ENCODE measurements around the gene CYTH1. TPM values are rescaled to one million over a fixed set of nuclear protein-coding genes. Genes with fewer than 3 reads are reported as not detected.

Gene CYTH1
- total RNA-seq, 1 experiment from 2014 or later: 9.7 TPM

- Histone ChIP-seq H3K4me1 (ENCODE audit: insufficient read depth, low read length) (no peaks in the 10 kb centered on the region), H2BK15ac (ENCODE audit: low read depth, low read length) (no peak overlapping the region), H2BK120ac (ENCODE audit: low read depth, low read length, poor library complexity, severe bottlenecking) (no peak overlapping the region), H2AFZ (ENCODE audit: low read length) (no peak overlapping the region), H4K5ac (ENCODE audit: insufficient read length, low read depth, low read length) (no peak overlapping the region), H3K79me1 (ENCODE audit: insufficient read depth, low read depth, low read length, poor library complexity, severe bottlenecking) (peaks cover 7% of the 10 kb centered on the region), H3K27me3 (ENCODE audit: insufficient read depth, low read length) (no peaks in the 10 kb centered on the region), H4K91ac (ENCODE audit: insufficient read length, low read depth, low read length) (no peak overlapping the region), H3K79me2 (ENCODE audit: insufficient read depth, low read length) (peaks cover 6% of the 10 kb centered on the region; the same call in 1 of the 2 replicates), H4K8ac (replicated peaks; ENCODE audit: insufficient read length, low read depth, low read length) (no peak overlapping the region), H3K23ac (ENCODE audit: insufficient read length, low read depth, low read length) (no peak overlapping the region), H3K4ac (ENCODE audit: low read depth, low read length) (no peak overlapping the region), H3K27ac (ENCODE audit: insufficient read length, low read depth, low read length) (no peak overlapping the region), H3K18ac (ENCODE audit: insufficient read length, low read depth, low read length) (no peak overlapping the region), H3K56ac (ENCODE audit: insufficient read length, low read depth, low read length) (no peak overlapping the region), H2BK5ac (ENCODE audit: insufficient read length, low read length) (no peak overlapping the region), H3T11ph (ENCODE audit: low read length) (no peak overlapping the region), H3K9ac (ENCODE audit: extremely low read depth, insufficient read length, low read length) (no peak overlapping the region), H3K23me2 (ENCODE audit: insufficient read length, low read depth, low read length, poor library complexity, severe bottlenecking) (no peaks in the 10 kb centered on the region), H2AK5ac (ENCODE audit: insufficient read length, low read length) (no peak overlapping the region), H2BK12ac (ENCODE audit: insufficient read length, low read depth, low read length) (no peak overlapping the region), H3K4me2 (ENCODE audit: insufficient read depth, insufficient read length, low read length) (no peak overlapping the region), H3K14ac (ENCODE audit: insufficient read depth, low read length) (no peak overlapping the region), H3K9me3 (ENCODE audit: control insufficient read depth, low read depth, low read length) (no peaks in the 10 kb centered on the region), H2BK20ac (ENCODE audit: low read depth, low read length, poor library complexity, severe bottlenecking) (no peak overlapping the region), H4K20me1 (ENCODE audit: control insufficient read depth, insufficient read depth, insufficient read length) (no peaks in the 10 kb centered on the region)
- no peak overlapping the region for H3K27ac Mint-ChIP-seq
- H3K4me1 Mint-ChIP-seq: no peaks in the 10 kb centered on the region
- DNase-seq: peak; percentile 63
- WGBS (ENCODE audit: extremely low coverage, insufficient read length, low lambda C conversion rate): no CpG with 5 or more reads among the region's 14 CpGs
- TF ChIP-seq CTCF (conservative IDR thresholded peaks at IDR 0.05): peak; percentile 46; the same call in 2 of the 3 replicates
- H3K36me3 Mint-ChIP-seq (ENCODE audit: insufficient read depth in 1 of 3, low read depth in 3 of 3): peaks cover 64 to 93% (median 92%) of the 10 kb centered on the region in 3 experiments
- H3K9me3 Mint-ChIP-seq: no peaks in the 10 kb centered on the region
- H3K27me3 Mint-ChIP-seq (ENCODE audit: low read depth): no peaks in the 10 kb centered on the region
- H3K4me3 Mint-ChIP-seq: no peak overlapping the region
Measured at GRCh38 chr17:78828470-78829185, 46.6 kb upstream of the CYTH1 start.
